OCI-LY1 (cell line): ENCODE data around the gene VPS39.
A peak's percentile ranks its signal among the peaks of the same experiment; 100 is the strongest.

Experiments
- H2AFZ ChIP-seq: fragments of 200-600 bp; sonication (generic), shearing (Covaris generic); 2 replicates; pipeline ENCODE4 v1.6.0; 2014; ENCODE audit warnings: antibody characterized with exemption, mild to moderate bottlenecking, low read length
- H3F3A ChIP-seq: fragments of 200-600 bp; sonication (generic), shearing (Covaris generic); 2 replicates; pipeline ENCODE4 v1.6.0; 2014; ENCODE audit warnings: mild to moderate bottlenecking, antibody characterized with exemption, low read length, moderate library complexity; ENCODE audit not compliant: insufficient read depth
- H3K27ac ChIP-seq: fragments of 200-600 bp; sonication (generic); 2 replicates; pipeline ENCODE4 v1.5.1; 2014; ENCODE audit warnings: low read length, mixed run types, mild to moderate bottlenecking, low read depth; ENCODE audit not compliant: poor library complexity, severe bottlenecking
- H3K27me3 ChIP-seq: fragments of 200-600 bp; sonication (generic); 2 replicates; pipeline ENCODE4 v1.6.0; 2014; ENCODE audit warnings: antibody characterized with exemption, mild to moderate bottlenecking, low read length, moderate library complexity; ENCODE audit not compliant: insufficient read depth
- H3K36me3 ChIP-seq: fragments of 200-600 bp; sonication (generic); 2 replicates; pipeline ENCODE4 v1.6.1; 2014; ENCODE audit warnings: mild to moderate bottlenecking, antibody characterized with exemption, low read length, moderate library complexity, mixed read lengths; ENCODE audit not compliant: insufficient read depth
- H3K4me1 ChIP-seq: fragments of 200-600 bp; sonication (generic); 2 replicates; pipeline ENCODE4 v1.5.1; 2014; ENCODE audit warnings: mild to moderate bottlenecking, low read length, moderate library complexity; ENCODE audit not compliant: insufficient read depth, severe bottlenecking
- H3K4me2 ChIP-seq: fragments of 200-600 bp; sonication (generic), shearing (Covaris generic); 2 replicates; pipeline ENCODE4 v1.6.1; 2014; ENCODE audit warnings: low read length
- H3K4me3 ChIP-seq: fragments of 200-600 bp; sonication (generic); 2 replicates; pipeline ENCODE4 v1.5.1; 2014; ENCODE audit warnings: low read length, low read depth, mild to moderate bottlenecking, mixed read lengths; ENCODE audit not compliant: poor library complexity, severe bottlenecking
- H3K79me2 ChIP-seq: fragments of 200-600 bp; shearing (Covaris generic); 2 replicates; pipeline ENCODE4 v1.6.1; 2016; ENCODE audit warnings: mixed run types, low read length, mixed read lengths; ENCODE audit not compliant: insufficient read depth
- H3K9ac ChIP-seq: fragments of 200-600 bp; sonication (generic), shearing (Covaris generic); 2 replicates; pipeline ENCODE4 v1.6.1; 2014; ENCODE audit warnings: mild to moderate bottlenecking, low read length, mixed read lengths
- H3K9me2 ChIP-seq: fragments of 200-600 bp; sonication (generic), shearing (Covaris generic); 2 replicates; pipeline ENCODE4 v1.6.1; 2014; ENCODE audit warnings: low read depth, mild to moderate bottlenecking, low read length, mixed read lengths
- H3K9me3 ChIP-seq: fragments of 200-600 bp; shearing (Covaris generic); 2 replicates; pipeline ENCODE4 v1.6.1; 2014; ENCODE audit warnings: low read length, mixed read lengths
- H4K20me1 ChIP-seq: fragments of 200-600 bp; sonication (generic), shearing (Covaris generic); 2 replicates; pipeline ENCODE4 v1.6.0; 2016; ENCODE audit warnings: mild to moderate bottlenecking, low read length; ENCODE audit not compliant: insufficient read depth
- EZH2 ChIP-seq: fragments of 200-600 bp; sonication (generic), shearing (Covaris generic); IDR thresholded peaks from 2 replicates; pipeline ENCODE4 v1.8.0; 2017; ENCODE audit warnings: borderline replicate concordance, mixed run types, mild to moderate bottlenecking, antibody characterized with exemption, low read length, moderate library complexity, mixed read lengths
- TF ChIP-seq, protein P1 (sequence below): fragments of 200-600 bp; sonication (generic), shearing (Covaris generic); IDR thresholded peaks from 2 replicates; pipeline ENCODE4 v1.5.1; 2017; ENCODE audit warnings: mild to moderate bottlenecking, antibody characterized with exemption, low read length, moderate library complexity, mixed read lengths

VPS39 gene

DNA sequence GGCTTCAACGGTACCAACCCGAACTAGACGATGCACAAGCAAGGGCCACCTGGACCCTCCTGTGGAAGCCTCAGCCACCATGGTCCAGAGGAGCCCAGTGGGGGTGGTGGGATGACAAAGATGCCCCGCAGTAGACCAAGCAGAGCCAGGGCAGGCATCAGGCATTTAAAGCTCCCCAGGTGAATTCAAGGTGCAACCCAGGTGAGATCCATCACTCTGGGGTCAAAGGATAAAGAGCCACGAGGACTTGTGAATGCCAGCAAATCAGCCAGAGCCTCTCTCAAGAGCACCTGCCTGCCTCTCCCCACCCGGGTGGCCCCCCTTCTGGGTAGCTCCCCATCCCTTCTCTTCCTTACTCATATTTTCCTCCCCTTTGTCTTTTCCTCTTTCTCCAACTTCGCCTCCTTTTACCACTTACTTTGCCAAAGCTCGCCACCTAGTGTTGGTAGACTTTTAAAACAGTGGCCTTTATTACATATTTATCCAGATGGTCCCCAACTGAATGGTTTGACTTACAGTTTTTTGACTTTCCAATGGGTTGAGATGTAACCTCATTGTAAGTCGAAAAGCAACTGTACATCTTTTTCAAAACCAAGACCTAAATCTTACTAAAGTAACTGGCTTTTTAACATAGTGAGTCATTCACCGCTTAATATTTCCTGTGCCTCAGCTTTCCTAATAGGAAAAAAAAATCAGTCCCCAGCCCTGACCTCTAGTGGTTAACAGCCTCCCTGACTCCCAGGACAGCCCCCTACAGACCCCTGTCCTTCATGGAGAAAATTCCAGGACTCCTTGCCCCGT is 70.4 kb downstream of the VPS39 start:
- Histone ChIP-seq H3K4me2 (no peak overlapping the region), H3K9me2 (no peaks in the 10 kb centered on the region), H3K36me3 (no peaks in the 10 kb centered on the region), H3K4me1 (no peaks in the 10 kb centered on the region), H3F3A (no peaks in the 10 kb centered on the region), H3K79me2 (no peaks in the 10 kb centered on the region), H3K27me3 (no peaks in the 10 kb centered on the region; the same call in 1 of the 2 replicates), H3K4me3 (no peak overlapping the region), H3K9ac (no peak overlapping the region), H4K20me1 (no peaks in the 10 kb centered on the region), H3K9me3 (no peaks in the 10 kb centered on the region), H2AFZ (no peak overlapping the region), H3K27ac (no peak overlapping the region)
- no peak for TF ChIP-seq EZH2
- TF ChIP-seq, protein P1, sequence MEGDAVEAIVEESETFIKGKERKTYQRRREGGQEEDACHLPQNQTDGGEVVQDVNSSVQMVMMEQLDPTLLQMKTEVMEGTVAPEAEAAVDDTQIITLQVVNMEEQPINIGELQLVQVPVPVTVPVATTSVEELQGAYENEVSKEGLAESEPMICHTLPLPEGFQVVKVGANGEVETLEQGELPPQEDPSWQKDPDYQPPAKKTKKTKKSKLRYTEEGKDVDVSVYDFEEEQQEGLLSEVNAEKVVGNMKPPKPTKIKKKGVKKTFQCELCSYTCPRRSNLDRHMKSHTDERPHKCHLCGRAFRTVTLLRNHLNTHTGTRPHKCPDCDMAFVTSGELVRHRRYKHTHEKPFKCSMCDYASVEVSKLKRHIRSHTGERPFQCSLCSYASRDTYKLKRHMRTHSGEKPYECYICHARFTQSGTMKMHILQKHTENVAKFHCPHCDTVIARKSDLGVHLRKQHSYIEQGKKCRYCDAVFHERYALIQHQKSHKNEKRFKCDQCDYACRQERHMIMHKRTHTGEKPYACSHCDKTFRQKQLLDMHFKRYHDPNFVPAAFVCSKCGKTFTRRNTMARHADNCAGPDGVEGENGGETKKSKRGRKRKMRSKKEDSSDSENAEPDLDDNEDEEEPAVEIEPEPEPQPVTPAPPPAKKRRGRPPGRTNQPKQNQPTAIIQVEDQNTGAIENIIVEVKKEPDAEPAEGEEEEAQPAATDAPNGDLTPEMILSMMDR = peak; percentile 76

- Histone ChIP-seq H4K20me1 (no peaks in the 10 kb centered on the region), H3K4me1 (no peaks in the 10 kb centered on the region), H3K4me2 (no peak overlapping the region), H3K9me2 (no peaks in the 10 kb centered on the region), H3K27ac (no peak overlapping the region), H3K9ac (no peak overlapping the region), H3K79me2 (no peaks in the 10 kb centered on the region), H3K36me3 (no peaks in the 10 kb centered on the region), H3K4me3 (no peak overlapping the region), H3K27me3 (no peaks in the 10 kb centered on the region; the same call in 1 of the 2 replicates), H3K9me3 (no peaks in the 10 kb centered on the region), H2AFZ (no peak overlapping the region), H3F3A (no peaks in the 10 kb centered on the region)
- TF ChIP-seq EZH2 = no peak
- TF ChIP-seq, protein P1 = no peak
Observed at GRCh38 chr15:42136513-42136912, 71.6 kb downstream of the VPS39 start.

DNA sequence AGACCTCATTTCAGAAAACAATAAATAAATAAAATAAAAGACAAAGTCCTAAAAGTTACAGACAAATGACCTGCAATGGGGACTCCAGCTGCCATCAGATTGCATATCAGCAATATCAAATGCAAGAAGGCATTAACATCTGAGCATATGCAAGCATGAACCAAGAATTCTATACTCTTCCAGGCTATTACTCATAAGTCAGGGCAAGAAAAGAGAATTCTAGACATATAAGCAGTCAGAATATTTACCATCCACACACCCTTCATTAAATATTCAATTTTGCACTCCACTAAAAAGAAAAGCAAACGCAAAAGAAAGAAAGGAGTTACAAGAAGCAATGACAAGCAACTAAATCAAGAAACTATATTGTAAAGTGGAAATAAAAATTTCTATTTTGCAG is 72.8 kb downstream of the VPS39 start:
- H3K4me1 ChIP-seq = no peaks in the 10 kb centered on the region
- no peaks in the 10 kb centered on the region for H4K20me1 ChIP-seq
- TF ChIP-seq EZH2 = no peak
- TF ChIP-seq, protein P1 = no peak
- no peak overlapping the region for H3K9ac ChIP-seq
- H3K79me2 ChIP-seq = no peaks in the 10 kb centered on the region
- H3K27me3 ChIP-seq = no peaks in the 10 kb centered on the region; the same call in 1 of the 2 replicates
- H3K9me2 ChIP-seq = no peaks in the 10 kb centered on the region
- H2AFZ ChIP-seq = no peak overlapping the region
- H3K36me3 ChIP-seq = no peaks in the 10 kb centered on the region
- H3K4me3 ChIP-seq = no peak overlapping the region
- H3K4me2 ChIP-seq = no peak overlapping the region
- no peak overlapping the region for H3K27ac ChIP-seq
- no peaks in the 10 kb centered on the region for H3F3A ChIP-seq
- H3K9me3 ChIP-seq = no peaks in the 10 kb centered on the region
